DND-41 (cell line): ENCODE results near the gene HDAC4.

Source experiments
- EZH2 ChIP-seq: IDR thresholded peaks from 3 replicates; pipeline ENCODE4 v1.6.1; 2012; ENCODE audit warnings: borderline replicate concordance, low read depth, mild to moderate bottlenecking, moderate library complexity, low read length, inconsistent platforms; ENCODE audit not compliant: severe bottlenecking
- TF ChIP-seq, protein P1 (sequence below): IDR thresholded peaks from 2 replicates; pipeline ENCODE4 v1.5.1; 2012; ENCODE audit warnings: borderline replicate concordance, low read length, moderate library complexity, mild to moderate bottlenecking; ENCODE audit not compliant: poor library complexity, severe bottlenecking; ENCODE audit errors: extremely low read depth

DNA sequence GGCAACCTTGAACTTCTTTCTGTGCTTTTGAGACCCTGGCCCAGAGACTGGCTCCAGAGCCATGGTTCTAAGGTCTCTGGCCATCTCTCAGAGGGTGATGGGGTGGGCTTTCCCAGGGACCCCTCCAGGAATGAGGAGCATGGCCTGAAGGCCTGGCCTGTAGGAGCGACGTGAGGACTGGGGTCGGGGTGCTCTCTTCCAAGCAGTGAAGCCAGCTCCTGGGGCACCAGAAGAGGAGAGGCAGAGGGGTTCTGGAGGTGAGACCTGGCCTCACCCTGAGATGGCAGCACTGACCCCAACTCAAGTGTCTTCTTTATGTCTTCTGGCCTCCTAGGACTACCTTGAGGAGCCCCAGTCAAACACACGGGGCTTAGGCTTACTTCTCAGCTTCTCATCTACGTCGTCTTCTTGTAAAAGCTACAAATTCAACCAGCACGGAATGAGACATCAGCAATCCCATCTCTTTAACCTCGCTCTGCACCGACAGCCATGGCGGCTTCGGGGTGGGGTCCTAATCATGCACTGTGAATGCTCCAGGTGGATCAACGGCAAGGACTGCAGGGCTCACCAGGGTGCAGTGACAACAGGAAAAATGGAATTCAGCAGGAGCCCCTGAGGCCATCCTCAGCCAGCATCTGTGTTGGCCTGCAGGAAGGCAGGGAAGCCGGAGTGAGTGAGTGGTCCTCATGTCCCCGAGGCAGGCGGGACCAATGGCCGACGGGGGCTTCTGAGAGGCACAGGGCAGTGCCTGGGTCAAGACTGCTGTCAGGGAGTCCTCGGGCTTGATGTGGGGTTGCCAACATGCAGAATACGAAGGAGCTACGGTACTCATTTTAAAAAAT, 214.1 kb downstream of the HDAC4 start:
- TF ChIP-seq, protein P1, sequence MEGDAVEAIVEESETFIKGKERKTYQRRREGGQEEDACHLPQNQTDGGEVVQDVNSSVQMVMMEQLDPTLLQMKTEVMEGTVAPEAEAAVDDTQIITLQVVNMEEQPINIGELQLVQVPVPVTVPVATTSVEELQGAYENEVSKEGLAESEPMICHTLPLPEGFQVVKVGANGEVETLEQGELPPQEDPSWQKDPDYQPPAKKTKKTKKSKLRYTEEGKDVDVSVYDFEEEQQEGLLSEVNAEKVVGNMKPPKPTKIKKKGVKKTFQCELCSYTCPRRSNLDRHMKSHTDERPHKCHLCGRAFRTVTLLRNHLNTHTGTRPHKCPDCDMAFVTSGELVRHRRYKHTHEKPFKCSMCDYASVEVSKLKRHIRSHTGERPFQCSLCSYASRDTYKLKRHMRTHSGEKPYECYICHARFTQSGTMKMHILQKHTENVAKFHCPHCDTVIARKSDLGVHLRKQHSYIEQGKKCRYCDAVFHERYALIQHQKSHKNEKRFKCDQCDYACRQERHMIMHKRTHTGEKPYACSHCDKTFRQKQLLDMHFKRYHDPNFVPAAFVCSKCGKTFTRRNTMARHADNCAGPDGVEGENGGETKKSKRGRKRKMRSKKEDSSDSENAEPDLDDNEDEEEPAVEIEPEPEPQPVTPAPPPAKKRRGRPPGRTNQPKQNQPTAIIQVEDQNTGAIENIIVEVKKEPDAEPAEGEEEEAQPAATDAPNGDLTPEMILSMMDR: no peak
- no peak for TF ChIP-seq EZH2
